Renal cortex interstitium (tissue), 11 donors: ENCODE data around the gene XCL2. TPM values are rescaled to one million over a fixed set of nuclear protein-coding genes. Genes with fewer than 3 reads are reported as not detected.

Experiments
- DNase-seq, 11 donors: peaks; one replicate each; pipeline ENCODE4 v3.0.0-alpha.2; 2013; ENCODE audit warnings: low read depth in 9 of 11, low spot score in 4 of 11; ENCODE audit errors: extremely low read depth in 1 of 11
- polyA plus RNA-seq, 3 donors: library from polyadenylated mRNA; unstranded; fragments of 120-200 nt; gene quantifications; one replicate each; pipeline ENCODE4 v1.2.1, GENCODE V29; 2013; ENCODE audit not compliant: insufficient read length in 3 of 3

The XCL2 gene
- polyA plus RNA-seq, 3 donors: 0.46 to 0.47 TPM; not detected in 1

GRCh38 chr1:168521401-168522000 lies 22.3 kb downstream of the XCL2 start:
- DNase-seq: no peak

GRCh38 chr1:168520832-168521231 lies 23.0 kb downstream of the XCL2 start:
- DNase-seq: no peak

GRCh38 chr1:168520052-168520751 lies 23.6 kb downstream of the XCL2 start:
- DNase-seq: no peak

GRCh38 chr1:168518813-168519212 lies 25.0 kb downstream of the XCL2 start:
- no peak for DNase-seq

GRCh38 chr1:168518201-168518689 lies 25.6 kb downstream of the XCL2 start:
- DNase-seq: no peak

GRCh38 chr1:168514455-168514854 lies 29.3 kb downstream of the XCL2 start:
- no peak for DNase-seq

- DNase-seq: no peak
Observed at GRCh38 chr1:168513656-168514404, 30.0 kb downstream of the XCL2 start.

- no peak for DNase-seq
Observed at GRCh38 chr1:168512864-168513595, 30.8 kb downstream of the XCL2 start.

- DNase-seq: no peak
Observed at GRCh38 chr1:168509875-168510791, 33.7 kb downstream of the XCL2 start.

GRCh38 chr1:168509210-168509609 lies 34.6 kb downstream of the XCL2 start:
- no peak for DNase-seq

GRCh38 chr1:168507828-168508227 lies 36.0 kb downstream of the XCL2 start:
- no peak for DNase-seq

- no peak for DNase-seq
Observed at GRCh38 chr1:168507231-168507630, 36.6 kb downstream of the XCL2 start.

GRCh38 chr1:168506204-168506819 lies 37.5 kb downstream of the XCL2 start:
- DNase-seq: no peak

GRCh38 chr1:168505006-168505405 lies 38.8 kb downstream of the XCL2 start:
- no peak for DNase-seq

GRCh38 chr1:168504064-168504837 lies 39.5 kb downstream of the XCL2 start:
- DNase-seq: no peak

GRCh38 chr1:168499688-168500049 lies 44.1 kb downstream of the XCL2 start:
- no peak for DNase-seq

- no peak for DNase-seq
Observed at GRCh38 chr1:168498956-168499687, 44.7 kb downstream of the XCL2 start.
